Stimulated activated CD8-positive, alpha-beta memory T cell treated with anti-CD3 and anti-CD28 coated beads, Interleukin-12 subunit alpha, Interleukin-12 subunit beta, amount 100 ng/mL, for 1 hour (primary cell): ENCODE measurements around the gene CCNJL.

ENCODE experiments used
- DNase-seq: peaks from one replicate; pipeline ENCODE4 v3.0.0-alpha.2; 2020; ENCODE audit warnings: low read depth

CCNJL gene

GRCh38 chr5:160330212-160330611, 17.8 kb upstream of the CCNJL start:
- DNase-seq, result no peak

- DNase-seq, result no peak
These were observed 15.5 kb upstream of the CCNJL start for GRCh38 chr5:160327818-160328217.

- no peak for DNase-seq
These were observed 14.6 kb upstream of the CCNJL start for GRCh38 chr5:160326981-160327380.

GRCh38 chr5:160325716-160326115, 13.4 kb upstream of the CCNJL start:
- no peak for DNase-seq

GRCh38 chr5:160324886-160325285, 12.5 kb upstream of the CCNJL start:
- DNase-seq, result no peak

- no peak for DNase-seq
These were observed 6.0 kb upstream of the CCNJL start for GRCh38 chr5:160318409-160318808.

- no peak for DNase-seq
These were observed 5.1 kb upstream of the CCNJL start for GRCh38 chr5:160317434-160317833.

- no peak for DNase-seq
These were observed 3.6 kb upstream of the CCNJL start for GRCh38 chr5:160315968-160316367.

GRCh38 chr5:160312960-160313727, 780 bp upstream of the CCNJL start:
- DNase-seq, result no peak

GRCh38 chr5:160311491-160312133, 752 bp downstream of the CCNJL start:
- no peak for DNase-seq

GRCh38 chr5:160310552-160311295, 1.6 kb downstream of the CCNJL start:
- no peak for DNase-seq

- DNase-seq, result no peak
These were observed 2.2 kb downstream of the CCNJL start for GRCh38 chr5:160310140-160310539.

- no peak for DNase-seq
These were observed 5.7 kb downstream of the CCNJL start for GRCh38 chr5:160306696-160307095.

- no peak for DNase-seq
These were observed 7.0 kb downstream of the CCNJL start for GRCh38 chr5:160305319-160305718.

- DNase-seq, result no peak
These were observed 8.7 kb downstream of the CCNJL start for GRCh38 chr5:160303690-160304089.

GRCh38 chr5:160298189-160298588, 14.2 kb downstream of the CCNJL start:
- no peak for DNase-seq

- no peak for DNase-seq
These were observed 14.6 kb downstream of the CCNJL start for GRCh38 chr5:160297776-160298175.

- no peak for DNase-seq
These were observed 15.4 kb downstream of the CCNJL start for GRCh38 chr5:160297004-160297403.

GRCh38 chr5:160296496-160296895, 15.9 kb downstream of the CCNJL start:
- DNase-seq, result no peak

- DNase-seq, result no peak
These were observed 18.3 kb downstream of the CCNJL start for GRCh38 chr5:160293901-160294561.

- no peak for DNase-seq
These were observed 19.0 kb downstream of the CCNJL start for GRCh38 chr5:160293386-160293785.

GRCh38 chr5:160291467-160291866, 20.9 kb downstream of the CCNJL start:
- no peak for DNase-seq

GRCh38 chr5:160290751-160291150, 21.6 kb downstream of the CCNJL start:
- no peak for DNase-seq
